CD4-positive, alpha-beta T cell treated with Interleukin-15 for 4 hours (primary cell): ENCODE data around the gene CBL.
"Not testable (repeated sequence)": the region's sequence is repeated elsewhere in the genome, so short reads cannot be mapped to it uniquely, and the experiment has no call there.

ENCODE experiments used
- DNase-seq: peaks from one replicate; pipeline ENCODE4 v3.0.0-alpha.2; 2020; ENCODE audit warnings: low spot score

Gene CBL

GRCh38 chr11:119210050-119210449, 3.9 kb downstream of the CBL start:
- DNase-seq, result no peak

GRCh38 chr11:119218141-119218878, 12.2 kb downstream of the CBL start:
- DNase-seq, result peak; percentile 34

GRCh38 chr11:119222308-119222707, 16.2 kb downstream of the CBL start:
- no peak for DNase-seq

GRCh38 chr11:119222891-119223290, 16.8 kb downstream of the CBL start:
- no peak for DNase-seq

GRCh38 chr11:119223856-119224255, 17.7 kb downstream of the CBL start:
- DNase-seq, result no peak

GRCh38 chr11:119228535-119229287, 22.6 kb downstream of the CBL start:
- not testable (repeated sequence) for DNase-seq

GRCh38 chr11:119229288-119229672, 23.1 kb downstream of the CBL start:
- DNase-seq, result no peak

- no peak for DNase-seq
Observed at GRCh38 chr11:119229741-119230140, 23.6 kb downstream of the CBL start.

GRCh38 chr11:119236490-119236889, 30.4 kb downstream of the CBL start:
- DNase-seq, result no peak

GRCh38 chr11:119236891-119237290, 30.8 kb downstream of the CBL start:
- no peak for DNase-seq

GRCh38 chr11:119237515-119237914, 31.4 kb downstream of the CBL start:
- DNase-seq, result no peak

GRCh38 chr11:119248750-119249670, 42.9 kb downstream of the CBL start:
- no peak for DNase-seq

- DNase-seq, result no peak
Observed at GRCh38 chr11:119249671-119250010, 43.5 kb downstream of the CBL start.

- no peak for DNase-seq
Observed at GRCh38 chr11:119251114-119251513, 45.0 kb downstream of the CBL start.

- no peak for DNase-seq
Observed at GRCh38 chr11:119254239-119254638, 48.1 kb downstream of the CBL start.

- peak; percentile 19 for DNase-seq
Observed at GRCh38 chr11:119258180-119258579, 52.0 kb downstream of the CBL start.

- no peak for DNase-seq
Observed at GRCh38 chr11:119258983-119259382, 52.8 kb downstream of the CBL start.

GRCh38 chr11:119262668-119263351, 56.7 kb downstream of the CBL start:
- DNase-seq, result peak; percentile 40

- DNase-seq, result peak; percentile 39
Observed at GRCh38 chr11:119263352-119263940, 57.3 kb downstream of the CBL start.

- no peak for DNase-seq
Observed at GRCh38 chr11:119266063-119266462, 59.9 kb downstream of the CBL start.

GRCh38 chr11:119266517-119267255, 60.5 kb downstream of the CBL start:
- DNase-seq, result no peak
